Measurements from ENCODE around the gene L1CAM. TPM values are rescaled to one million over a fixed set of nuclear protein-coding genes. Genes with fewer than 3 reads are reported as not detected.
A peak's percentile ranks its signal among the peaks of the same experiment; 100 is the strongest.

The L1CAM gene
- total RNA-seq, 1 donor from 2014 or later: 16.6 TPM

DNA sequence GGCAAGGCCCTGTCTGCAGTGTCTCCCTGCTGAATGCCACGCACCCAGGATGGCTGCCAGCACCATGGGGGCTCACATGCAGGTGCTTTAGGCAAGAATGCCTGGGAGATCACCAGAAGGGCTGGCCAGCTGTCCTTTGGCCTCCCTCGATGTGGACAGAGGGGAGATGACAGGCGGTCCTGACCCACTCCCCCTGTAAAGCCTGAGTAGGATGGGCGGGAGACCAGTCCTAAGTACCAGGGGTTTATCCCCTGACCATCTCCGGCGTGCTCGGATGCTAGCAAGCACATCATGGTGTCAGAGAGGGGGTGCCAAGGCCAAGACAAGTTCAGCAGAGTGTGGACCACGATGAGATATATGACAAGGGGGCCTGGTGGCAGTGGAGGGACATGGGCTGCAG, 60.9 kb downstream of the L1CAM start:
- Mint-ChIP-seq H3K9me3 (ENCODE audit: unreplicated experiment) (peaks cover 11% of the 10 kb centered on the region), H3K27me3 (ENCODE audit: unreplicated experiment) (no peaks in the 10 kb centered on the region), H3K27ac (ENCODE audit: unreplicated experiment) (no peak overlapping the region), H3K4me1 (ENCODE audit: unreplicated experiment) (peaks cover 7% of the 10 kb centered on the region), H3K36me3 (ENCODE audit: unreplicated experiment) (no peaks in the 10 kb centered on the region), H3K4me3 (ENCODE audit: unreplicated experiment) (no peak overlapping the region)
- TF ChIP-seq, protein P1, sequence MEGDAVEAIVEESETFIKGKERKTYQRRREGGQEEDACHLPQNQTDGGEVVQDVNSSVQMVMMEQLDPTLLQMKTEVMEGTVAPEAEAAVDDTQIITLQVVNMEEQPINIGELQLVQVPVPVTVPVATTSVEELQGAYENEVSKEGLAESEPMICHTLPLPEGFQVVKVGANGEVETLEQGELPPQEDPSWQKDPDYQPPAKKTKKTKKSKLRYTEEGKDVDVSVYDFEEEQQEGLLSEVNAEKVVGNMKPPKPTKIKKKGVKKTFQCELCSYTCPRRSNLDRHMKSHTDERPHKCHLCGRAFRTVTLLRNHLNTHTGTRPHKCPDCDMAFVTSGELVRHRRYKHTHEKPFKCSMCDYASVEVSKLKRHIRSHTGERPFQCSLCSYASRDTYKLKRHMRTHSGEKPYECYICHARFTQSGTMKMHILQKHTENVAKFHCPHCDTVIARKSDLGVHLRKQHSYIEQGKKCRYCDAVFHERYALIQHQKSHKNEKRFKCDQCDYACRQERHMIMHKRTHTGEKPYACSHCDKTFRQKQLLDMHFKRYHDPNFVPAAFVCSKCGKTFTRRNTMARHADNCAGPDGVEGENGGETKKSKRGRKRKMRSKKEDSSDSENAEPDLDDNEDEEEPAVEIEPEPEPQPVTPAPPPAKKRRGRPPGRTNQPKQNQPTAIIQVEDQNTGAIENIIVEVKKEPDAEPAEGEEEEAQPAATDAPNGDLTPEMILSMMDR (IDR thresholded peaks at IDR 0.05): no peak
- no peak for DNase-seq (ENCODE audit: extremely low spot score, unreplicated experiment)

DNA sequence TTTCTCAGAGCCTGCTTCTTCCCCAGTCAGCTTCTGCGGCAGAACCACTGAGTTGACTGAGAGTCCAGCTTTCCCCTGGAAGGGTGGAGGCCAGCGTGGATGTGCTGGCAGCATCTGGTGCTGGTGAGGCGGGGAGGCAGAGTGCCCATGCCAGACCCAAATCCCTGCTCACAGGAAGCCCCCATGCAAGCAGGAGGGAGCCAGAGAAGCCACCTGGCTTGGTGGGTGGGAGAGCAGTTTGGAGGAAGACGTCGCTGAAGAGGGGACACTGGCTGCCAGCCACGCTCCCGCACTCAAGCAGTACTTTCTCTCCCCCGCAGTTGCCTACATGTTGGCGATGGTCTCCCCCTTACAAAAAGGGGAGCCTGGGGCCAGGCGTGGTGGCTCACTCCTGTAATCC, 61.6 kb downstream of the L1CAM start:
- H3K4me3 Mint-ChIP-seq (ENCODE audit: unreplicated experiment): no peak overlapping the region
- H3K4me1 Mint-ChIP-seq (ENCODE audit: unreplicated experiment): peaks cover 9% of the 10 kb centered on the region
- no peak for DNase-seq (ENCODE audit: extremely low spot score, unreplicated experiment)
- no peak overlapping the region for H3K27ac Mint-ChIP-seq (ENCODE audit: unreplicated experiment)
- H3K27me3 Mint-ChIP-seq (ENCODE audit: unreplicated experiment): no peaks in the 10 kb centered on the region
- TF ChIP-seq, protein P1 (IDR thresholded peaks at IDR 0.05): no peak
- H3K36me3 Mint-ChIP-seq (ENCODE audit: unreplicated experiment): no peaks in the 10 kb centered on the region
- peaks cover 11% of the 10 kb centered on the region for H3K9me3 Mint-ChIP-seq (ENCODE audit: unreplicated experiment)

DNA sequence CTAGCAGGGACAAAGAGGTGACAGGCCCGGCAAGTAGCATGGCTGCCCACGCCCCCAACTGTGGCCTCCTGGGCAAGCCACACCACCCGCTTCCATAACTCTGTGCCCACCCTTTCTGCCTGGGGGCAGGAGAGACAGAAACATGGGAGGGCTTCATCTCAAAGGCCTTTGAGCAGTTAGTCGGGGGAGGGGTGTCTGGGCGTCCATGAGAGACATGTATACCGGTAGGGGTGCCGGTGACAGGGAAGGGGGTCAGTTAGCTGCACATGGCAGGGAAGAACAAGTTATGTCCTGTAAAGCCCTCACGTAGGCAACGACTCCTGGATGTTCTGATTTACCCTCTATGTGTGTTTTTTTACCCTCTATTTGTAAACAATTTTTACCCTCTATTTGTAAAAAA, 64.9 kb downstream of the L1CAM start:
- peaks cover 4% of the 10 kb centered on the region for H3K4me1 Mint-ChIP-seq (ENCODE audit: unreplicated experiment)
- TF ChIP-seq, protein P1 (IDR thresholded peaks at IDR 0.05): no peak
- no peak for DNase-seq (ENCODE audit: extremely low spot score, unreplicated experiment)
- no peaks in the 10 kb centered on the region for H3K36me3 Mint-ChIP-seq (ENCODE audit: unreplicated experiment)
- no peak overlapping the region for H3K27ac Mint-ChIP-seq (ENCODE audit: unreplicated experiment)
- H3K27me3 Mint-ChIP-seq (ENCODE audit: unreplicated experiment): no peaks in the 10 kb centered on the region
- no peak overlapping the region for H3K4me3 Mint-ChIP-seq (ENCODE audit: unreplicated experiment)
- H3K9me3 Mint-ChIP-seq (ENCODE audit: unreplicated experiment): no peaks in the 10 kb centered on the region

DNA sequence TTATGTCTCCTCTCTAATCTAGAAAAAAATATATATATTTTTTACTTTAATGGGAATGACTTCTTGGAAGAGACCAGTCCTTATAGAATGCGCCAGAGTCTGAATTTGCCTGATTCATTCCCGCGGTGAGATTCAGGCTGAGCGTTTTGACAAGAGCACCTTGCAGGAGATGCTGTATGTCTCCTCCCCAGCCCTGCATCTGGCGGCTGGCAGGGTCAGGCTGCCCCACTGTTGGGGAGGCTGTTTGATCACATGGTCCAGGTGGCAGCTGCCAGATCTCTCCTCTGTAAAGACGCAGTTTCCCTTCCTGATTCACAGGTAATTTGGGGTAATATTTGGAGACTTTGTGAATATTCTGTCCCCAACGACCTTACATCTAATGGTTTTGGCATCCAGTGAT, 65.4 kb downstream of the L1CAM start:
- Mint-ChIP-seq H3K27me3 (ENCODE audit: unreplicated experiment) (no peaks in the 10 kb centered on the region), H3K9me3 (ENCODE audit: unreplicated experiment) (no peaks in the 10 kb centered on the region), H3K36me3 (ENCODE audit: unreplicated experiment) (no peaks in the 10 kb centered on the region), H3K4me3 (ENCODE audit: unreplicated experiment) (no peak overlapping the region), H3K4me1 (ENCODE audit: unreplicated experiment) (peaks cover 4% of the 10 kb centered on the region), H3K27ac (ENCODE audit: unreplicated experiment) (no peak overlapping the region)
- TF ChIP-seq, protein P1 (IDR thresholded peaks at IDR 0.05): no peak
- DNase-seq (ENCODE audit: extremely low spot score, unreplicated experiment): no peak

DNA sequence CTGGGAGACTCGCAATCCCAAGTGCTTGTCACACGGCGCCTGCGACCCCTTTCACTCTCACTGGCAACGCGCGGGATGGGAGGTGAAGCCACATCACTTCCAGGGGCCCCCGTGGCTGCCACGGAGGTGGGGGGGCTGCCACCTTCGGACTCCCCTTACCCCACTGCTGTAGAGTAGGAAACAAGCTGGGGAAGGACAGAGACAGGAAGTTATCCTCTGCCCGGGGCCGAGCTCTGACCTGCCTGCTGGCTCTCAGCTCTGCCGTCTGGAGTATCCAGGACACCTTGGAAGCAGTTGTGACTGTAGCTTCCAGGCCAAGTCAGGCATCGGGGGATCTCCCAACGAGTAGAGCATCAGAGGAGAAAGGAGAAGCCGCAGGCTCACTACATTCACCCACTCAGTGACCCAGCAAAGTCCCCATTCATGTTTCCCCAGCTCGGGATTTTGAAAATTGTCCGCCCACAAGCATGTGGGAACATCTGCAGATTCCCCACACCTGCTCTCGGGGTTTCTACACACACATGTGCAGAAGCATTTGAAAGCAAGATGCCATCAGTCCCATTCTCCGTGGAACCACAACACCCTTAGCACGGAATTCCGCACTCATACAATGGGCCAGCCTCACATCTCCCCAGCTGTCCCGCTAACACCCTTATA, 66.5 kb downstream of the L1CAM start:
- H3K9me3 Mint-ChIP-seq (ENCODE audit: unreplicated experiment): no peaks in the 10 kb centered on the region
- H3K36me3 Mint-ChIP-seq (ENCODE audit: unreplicated experiment): no peaks in the 10 kb centered on the region
- peak overlapping the region; percentile 54 for H3K4me3 Mint-ChIP-seq (ENCODE audit: unreplicated experiment)
- H3K27ac Mint-ChIP-seq (ENCODE audit: unreplicated experiment): peak overlapping the region; percentile 58
- TF ChIP-seq, protein P1 (IDR thresholded peaks at IDR 0.05): no peak
- DNase-seq (ENCODE audit: extremely low spot score, unreplicated experiment): no peak
- peaks cover 4% of the 10 kb centered on the region for H3K4me1 Mint-ChIP-seq (ENCODE audit: unreplicated experiment)
- no peaks in the 10 kb centered on the region for H3K27me3 Mint-ChIP-seq (ENCODE audit: unreplicated experiment)

Measured in osteocyte (in vitro differentiated cells).